ENCODE results near the gene HPCAL1.

DNA sequence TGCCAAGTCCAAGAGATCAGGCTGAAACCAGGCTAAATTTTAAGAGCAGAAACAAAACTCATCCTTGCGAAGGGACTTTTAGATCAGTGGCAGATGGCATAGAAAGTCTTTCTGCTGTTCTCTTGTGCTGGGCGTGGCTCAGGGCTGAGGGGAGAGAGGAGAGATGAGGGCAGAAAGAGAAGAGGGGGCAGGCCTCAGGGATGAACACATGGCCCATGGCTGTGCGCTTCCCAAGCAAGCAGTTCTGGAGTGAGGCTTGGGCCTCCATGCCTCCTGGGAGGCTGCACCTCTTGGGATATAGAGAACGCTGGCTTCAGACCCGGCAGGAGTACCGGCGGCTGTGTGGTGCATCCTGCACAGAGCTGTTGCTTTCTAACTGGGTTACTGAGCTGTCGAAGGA lies 41.0 kb downstream of the HPCAL1 start:
- TF ChIP-seq ZNF274 (IDR thresholded peaks at IDR 0.05; ENCODE audit: borderline replicate concordance, extremely low read depth, low read length) = no peak
- no peak for TF ChIP-seq EZH2 (IDR thresholded peaks at IDR 0.05; ENCODE audit: low read depth, low read length, severe bottlenecking)
- TF ChIP-seq, protein P1, sequence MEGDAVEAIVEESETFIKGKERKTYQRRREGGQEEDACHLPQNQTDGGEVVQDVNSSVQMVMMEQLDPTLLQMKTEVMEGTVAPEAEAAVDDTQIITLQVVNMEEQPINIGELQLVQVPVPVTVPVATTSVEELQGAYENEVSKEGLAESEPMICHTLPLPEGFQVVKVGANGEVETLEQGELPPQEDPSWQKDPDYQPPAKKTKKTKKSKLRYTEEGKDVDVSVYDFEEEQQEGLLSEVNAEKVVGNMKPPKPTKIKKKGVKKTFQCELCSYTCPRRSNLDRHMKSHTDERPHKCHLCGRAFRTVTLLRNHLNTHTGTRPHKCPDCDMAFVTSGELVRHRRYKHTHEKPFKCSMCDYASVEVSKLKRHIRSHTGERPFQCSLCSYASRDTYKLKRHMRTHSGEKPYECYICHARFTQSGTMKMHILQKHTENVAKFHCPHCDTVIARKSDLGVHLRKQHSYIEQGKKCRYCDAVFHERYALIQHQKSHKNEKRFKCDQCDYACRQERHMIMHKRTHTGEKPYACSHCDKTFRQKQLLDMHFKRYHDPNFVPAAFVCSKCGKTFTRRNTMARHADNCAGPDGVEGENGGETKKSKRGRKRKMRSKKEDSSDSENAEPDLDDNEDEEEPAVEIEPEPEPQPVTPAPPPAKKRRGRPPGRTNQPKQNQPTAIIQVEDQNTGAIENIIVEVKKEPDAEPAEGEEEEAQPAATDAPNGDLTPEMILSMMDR (IDR thresholded peaks at IDR 0.05; ENCODE audit: control extremely low read depth in 1 of 3, insufficient read depth in 1 of 3, low read depth in 1 of 3, low read length in 3 of 3) = no peak
- TF ChIP-seq SIN3A (conservative IDR thresholded peaks at IDR 0.05 in 1 of 2, IDR thresholded peaks at IDR 0.05 in 1 of 2; ENCODE audit: low read depth in 1 of 2, low read length in 2 of 2) = no peak
- TF ChIP-seq POLR2A (IDR thresholded peaks at IDR 0.05; ENCODE audit: control extremely low read depth in 1 of 2, low read depth in 2 of 2, low read length in 2 of 2) = no peak
- TF ChIP-seq BRCA1 (IDR thresholded peaks at IDR 0.05; ENCODE audit: low read depth, low read length) = no peak
- no peak for TF ChIP-seq TAF1 (IDR thresholded peaks at IDR 0.05; ENCODE audit: low read depth, low read length)
- TF ChIP-seq CREB1 (IDR thresholded peaks at IDR 0.05) = no peak
